Omental fat pad (tissue), 4 donors: Measurements from ENCODE around the gene HBB. TPM values are rescaled to one million over a fixed set of nuclear protein-coding genes. Genes with fewer than 3 reads are reported as not detected.
"Not testable (repeated sequence)": the region's sequence is repeated elsewhere in the genome, so short reads cannot be mapped to it uniquely, and the experiment has no call there.

Experiments
- ATAC-seq: fragments of 150-250 bp; one replicate; pipeline ENCODE4 v1.9.1; 2016; ENCODE audit warnings: mild to moderate bottlenecking, moderate library complexity; ENCODE audit not compliant: low FRiP score
- DNase-seq: peaks from one replicate; pipeline ENCODE4 v3.0.0-alpha.2; 2019; ENCODE audit warnings: low spot score
- CTCF ChIP-seq, 3 donors: fragments of 450-650 bp; IDR thresholded peaks; one replicate each; pipeline ENCODE4 v1.5.1; 2016 to 2017; ENCODE audit warnings: antibody characterized with exemption in 3 of 3, mild to moderate bottlenecking in 3 of 3, moderate library complexity in 2 of 3
- total RNA-seq, 4 donors: library from RNA; depleted of rRNA; stranded (reverse); fragments of >200 nt; gene quantifications; one replicate each; pipeline ENCODE4 v1.1.0, GENCODE V29; 2016

The HBB gene
- total RNA-seq, 4 donors from 2014 or later = 160 to 1,928 (median 219) TPM

DNA sequence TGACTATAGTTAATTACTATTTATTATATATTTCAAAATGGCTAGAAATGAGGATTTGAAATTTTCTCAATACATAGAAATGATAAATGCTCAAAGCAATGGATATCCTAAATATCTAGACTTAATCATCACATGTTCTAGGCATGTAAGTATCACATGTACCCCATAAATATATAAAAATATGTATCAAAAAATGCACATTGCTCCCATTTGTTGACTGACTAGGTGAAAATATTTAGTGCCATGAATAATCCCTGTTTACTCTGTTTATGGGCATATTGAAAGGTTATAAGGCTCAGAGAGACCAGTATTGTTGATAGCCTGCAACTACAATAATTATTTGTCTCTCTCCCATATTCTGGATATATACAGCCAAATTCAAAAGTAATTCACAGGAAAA lies 39.7 kb upstream of the HBB start:
- DNase-seq (no peak), ATAC-seq (no peak)
- no peak for TF ChIP-seq CTCF (IDR thresholded peaks at IDR 0.05)

GRCh38 chr11:5265832-5266231 lies 39.0 kb upstream of the HBB start:
- TF ChIP-seq CTCF (IDR thresholded peaks at IDR 0.05) = no peak
- DNase-seq (no peak), ATAC-seq (no peak)

GRCh38 chr11:5258543-5259262 lies 31.8 kb upstream of the HBB start:
- no peak for TF ChIP-seq CTCF (IDR thresholded peaks at IDR 0.05)
- DNase-seq = no peak
- ATAC-seq = no peak

- no peak for ATAC-seq
- TF ChIP-seq CTCF (IDR thresholded peaks at IDR 0.05) = no peak
- no peak for DNase-seq
Measured at GRCh38 chr11:5257296-5257695, 30.4 kb upstream of the HBB start.

- not testable (repeated sequence) for ATAC-seq, DNase-seq
Measured at GRCh38 chr11:5254646-5255413, 28.0 kb upstream of the HBB start, which contains the start of gene HBG2. HBG2 (minus strand) TSS chr11:5254781; CDS start chr11:5254728, 53 bp downstream.

DNA sequence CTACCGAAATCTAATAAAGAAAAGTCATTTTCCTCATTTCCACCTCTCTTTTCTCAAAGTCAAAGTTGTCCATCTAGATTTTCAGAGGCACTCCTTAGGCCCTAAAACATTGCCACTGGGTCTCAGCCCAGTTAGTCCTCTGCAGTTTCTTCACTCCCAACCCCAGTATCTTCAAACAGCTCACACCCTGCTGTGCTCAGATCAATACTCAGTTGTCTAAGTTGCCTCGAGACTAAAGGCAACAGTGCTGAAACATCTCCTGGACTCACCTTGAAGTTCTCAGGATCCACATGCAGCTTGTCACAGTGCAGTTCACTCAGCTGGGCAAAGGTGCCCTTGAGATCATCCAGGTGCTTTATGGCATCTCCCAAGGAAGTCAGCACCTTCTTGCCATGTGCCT lies 27.2 kb upstream of the HBB start:
- not testable (repeated sequence) for ATAC-seq, DNase-seq

DNA sequence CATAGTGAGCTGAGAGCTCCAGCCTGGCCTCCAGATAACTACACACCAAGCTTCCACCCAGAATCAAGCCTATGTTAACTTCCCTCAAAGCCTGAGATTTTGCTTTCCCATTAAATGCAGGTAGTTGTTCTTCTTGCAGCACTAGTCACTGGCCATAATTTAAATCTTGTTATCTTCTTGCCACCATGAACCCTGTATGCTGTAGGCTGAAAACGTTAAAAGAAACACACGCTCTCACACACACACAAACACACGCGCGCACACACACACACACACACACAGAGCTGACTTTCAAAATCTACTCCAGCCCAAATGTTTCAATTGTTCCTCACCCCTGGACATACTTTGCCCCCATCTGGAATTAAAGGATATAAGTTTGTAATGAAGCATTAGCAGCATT lies 26.6 kb upstream of the HBB start:
- not testable (repeated sequence) for ATAC-seq, DNase-seq

DNA sequence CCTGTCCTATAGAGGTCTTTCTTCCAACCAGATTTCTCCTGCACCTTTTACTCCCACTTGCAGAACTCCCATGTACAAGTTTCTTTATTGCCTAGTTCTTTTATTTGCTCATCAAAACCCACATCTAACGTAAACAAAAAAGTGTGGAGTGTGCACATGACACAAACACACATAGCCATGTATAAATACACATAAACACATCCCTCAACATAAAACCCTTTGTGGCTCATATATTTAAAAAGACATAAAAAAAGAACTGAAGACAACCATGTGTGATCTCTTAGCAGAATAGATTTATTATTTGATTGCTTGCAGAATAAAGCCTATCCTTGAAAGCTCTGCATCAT lies 26.0 kb upstream of the HBB start:
- DNase-seq (no peak), ATAC-seq (no peak)
- TF ChIP-seq CTCF (IDR thresholded peaks at IDR 0.05) = no peak
